GM23338 (cell line): Measurements from ENCODE around the gene LGALS1. TPM values are rescaled to one million over a fixed set of nuclear protein-coding genes. Genes with fewer than 3 reads are reported as not detected.

ENCODE experiments used
- ATAC-seq: fragments of 200-7000 bp; cut with Tn5 transposase; 3 replicates; pipeline ENCODE4 v1.9.1; 2020
- DNase-seq: peaks from one replicate; pipeline ENCODE4 v3.0.0-alpha.2; 2015; ENCODE audit warnings: low spot score
- H2AFZ ChIP-seq: fragments of 200-600 bp; sonication (generic); 2 replicates; pipeline ENCODE4 v1.8.0; 2016; ENCODE audit warnings: antibody characterized with exemption, mild to moderate bottlenecking, moderate library complexity
- H3F3A ChIP-seq: fragments of 200-600 bp; sonication (generic); replicated peaks from 2 replicates; pipeline ENCODE4 v1.8.0; 2017; ENCODE audit warnings: antibody characterized with exemption, mixed run types, low read depth
- H3K27ac ChIP-seq: fragments of 200-600 bp; sonication (generic); 2 replicates; pipeline ENCODE4 v1.6.1; 2016; ENCODE audit warnings: low read depth
- H3K27me3 ChIP-seq: fragments of 200-600 bp; sonication (generic); 2 replicates; pipeline ENCODE4 v1.8.0; 2016; ENCODE audit warnings: mild to moderate bottlenecking, mixed run types, moderate library complexity; ENCODE audit not compliant: insufficient read depth
- H3K36me3 ChIP-seq: fragments of 200-600 bp; sonication (generic); 2 replicates; pipeline ENCODE4 v1.8.0; 2016; ENCODE audit warnings: mild to moderate bottlenecking; ENCODE audit not compliant: insufficient read depth
- H3K4me1 ChIP-seq: fragments of 200-600 bp; sonication (generic); 2 replicates; pipeline ENCODE4 v1.8.0; 2016; ENCODE audit warnings: mild to moderate bottlenecking, moderate library complexity; ENCODE audit not compliant: insufficient read depth
- H3K4me2 ChIP-seq: fragments of 200-600 bp; sonication (generic); 2 replicates; pipeline ENCODE4 v1.7.1; 2017; ENCODE audit warnings: mixed run types
- H3K4me3 ChIP-seq: fragments of 200-600 bp; sonication (generic); 2 replicates; pipeline ENCODE4 v1.6.1; 2016; ENCODE audit warnings: mixed run types
- H3K79me2 ChIP-seq: fragments of 200-600 bp; sonication (generic); replicated peaks from 2 replicates; pipeline ENCODE4 v1.8.0; 2017; ENCODE audit warnings: mild to moderate bottlenecking; ENCODE audit not compliant: insufficient read depth
- H3K9me2 ChIP-seq: fragments of 200-600 bp; sonication (generic); 2 replicates; pipeline ENCODE4 v1.8.0; 2017; ENCODE audit not compliant: insufficient read depth
- H4K20me1 ChIP-seq: fragments of 200-600 bp; sonication (generic); replicated peaks from 2 replicates; pipeline ENCODE4 v1.8.0; 2017; ENCODE audit warnings: mild to moderate bottlenecking; ENCODE audit not compliant: insufficient read depth
- H3K27ac Mint-ChIP-seq: 2 replicates; pipeline ENCODE4 v1.8.0; 2020; ENCODE audit warnings: inconsistent platforms, mild to moderate bottlenecking, moderate library complexity, mixed read lengths
- H3K27me3 Mint-ChIP-seq: 3 replicates; pipeline ENCODE4 v1.8.0; 2022; ENCODE audit warnings: low read depth, mild to moderate bottlenecking, moderate library complexity, mixed read lengths, inconsistent platforms; ENCODE audit not compliant: insufficient read depth, poor library complexity
- H3K36me3 Mint-ChIP-seq: 3 replicates; pipeline ENCODE4 v1.8.0; 2021; ENCODE audit warnings: low read depth, mild to moderate bottlenecking, inconsistent platforms, moderate library complexity, mixed read lengths
- H3K4me1 Mint-ChIP-seq: 3 replicates; pipeline ENCODE4 v1.8.0; 2020; ENCODE audit warnings: mild to moderate bottlenecking, inconsistent platforms, mixed read lengths
- H3K4me3 Mint-ChIP-seq: 3 replicates; pipeline ENCODE4 v1.8.0; 2021; ENCODE audit warnings: moderate library complexity, mild to moderate bottlenecking, inconsistent platforms, mixed read lengths
- H3K9me3 Mint-ChIP-seq: 3 replicates; pipeline ENCODE4 v1.8.0; 2020; ENCODE audit warnings: moderate library complexity, mild to moderate bottlenecking, inconsistent platforms, mixed read lengths
- CREB1 ChIP-seq: fragments of 250-450 bp; sonication (Bioruptor Pico); IDR thresholded peaks from 2 replicates; pipeline ENCODE4 v1.5.0; 2020; ENCODE audit warnings: low read depth, mild to moderate bottlenecking, moderate library complexity
- EZH2 ChIP-seq: fragments of 200-600 bp; sonication (generic); IDR thresholded peaks from one replicate; pipeline ENCODE4 v1.8.0; 2017; ENCODE audit warnings: antibody characterized with exemption, mild to moderate bottlenecking, low read depth; ENCODE audit not compliant: unreplicated experiment
- JUNB ChIP-seq: IDR thresholded peaks from one replicate; pipeline ENCODE4 v1.6.1; 2016; ENCODE audit warnings: antibody characterized with exemption; ENCODE audit not compliant: unreplicated experiment
- NANOG ChIP-seq: IDR thresholded peaks from 2 replicates; pipeline ENCODE4 v1.6.1; 2016; ENCODE audit warnings: antibody characterized with exemption, borderline replicate concordance
- POLR2AphosphoS5 ChIP-seq: IDR thresholded peaks from 2 replicates; pipeline ENCODE4 v1.6.1; 2016; ENCODE audit warnings: antibody characterized with exemption, low read depth
- ZNF114 ChIP-seq: fragments of 250-450 bp; sonication (Bioruptor Pico); IDR thresholded peaks from 2 replicates; pipeline ENCODE4 v1.5.0; 2020; ENCODE audit warnings: mild to moderate bottlenecking, moderate library complexity
- ZNF331 ChIP-seq: fragments of 250-450 bp; sonication (Bioruptor Pico); IDR thresholded peaks from 2 replicates; pipeline ENCODE4 v1.5.0; 2020; ENCODE audit warnings: low read depth, mild to moderate bottlenecking, moderate library complexity
- polyA plus RNA-seq: library from polyadenylated mRNA; unstranded; fragments of >200 nt; fragmentation: Nextera tagmentation; extraction: Ambion mirVana; gene quantifications from 2 replicates; pipeline ENCODE4 v1.2.1, GENCODE V29; 2016
- total RNA-seq: library from RNA; depleted of rRNA; stranded (reverse); fragments of >200 nt; shearing (Covaris generic); gene quantifications from 2 replicates; pipeline ENCODE4 v1.2.3, GENCODE V29; 2014
- TF ChIP-seq, protein P1 (sequence below): IDR thresholded peaks from one replicate; pipeline ENCODE4 v1.6.1; 2018; ENCODE audit warnings: antibody characterized with exemption; ENCODE audit not compliant: unreplicated experiment
- TF ChIP-seq, protein P2 (sequence below): fragments of 250-450 bp; sonication (Bioruptor Pico); IDR thresholded peaks from 2 replicates; pipeline ENCODE4 v1.5.0; 2020; ENCODE audit warnings: mild to moderate bottlenecking, moderate library complexity

LGALS1 gene
- total and polyA plus RNA-seq, 2 experiments from 2014 or later = 31.2 to 62.5 TPM

DNA sequence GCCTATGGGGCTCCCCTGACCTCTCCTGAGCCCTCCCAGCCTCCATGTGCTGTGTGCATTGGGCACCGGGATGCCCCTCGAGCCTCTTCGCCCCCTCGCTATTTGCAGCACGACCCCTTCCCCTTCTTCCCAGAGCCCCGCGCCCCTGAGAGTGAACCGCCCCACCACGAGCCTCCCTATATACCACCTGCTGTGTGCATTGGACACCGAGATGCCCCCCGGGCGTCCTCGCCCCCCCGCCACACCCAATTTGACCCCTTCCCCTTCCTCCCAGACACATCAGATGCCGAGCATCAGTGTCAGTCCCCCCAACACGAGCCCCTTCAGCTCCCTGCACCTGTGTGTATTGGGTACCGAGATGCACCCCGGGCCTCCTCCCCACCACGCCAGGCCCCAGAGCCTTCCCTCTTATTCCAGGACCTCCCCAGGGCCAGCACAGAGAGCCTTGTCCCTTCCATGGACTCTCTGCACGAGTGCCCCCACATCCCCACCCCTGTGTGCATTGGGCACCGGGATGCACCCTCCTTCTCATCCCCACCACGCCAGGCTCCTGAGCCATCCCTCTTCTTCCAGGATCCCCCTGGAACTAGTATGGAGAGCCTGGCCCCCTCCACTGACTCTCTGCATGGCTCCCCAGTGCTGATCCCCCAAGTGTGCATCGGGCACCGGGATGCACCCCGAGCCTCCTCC is 50.3 kb downstream of the LGALS1 start:
- Mint-ChIP-seq H3K27me3 (peaks cover 28% of the 10 kb centered on the region), H3K9me3 (peaks cover 7% of the 10 kb centered on the region; the same call in 2 of the 3 replicates), H3K36me3 (peaks cover 32% of the 10 kb centered on the region), H3K27ac (no peak overlapping the region), H3K4me3 (no peak overlapping the region), H3K4me1 (no peaks in the 10 kb centered on the region; the same call in 2 of the 3 replicates)
- peaks cover 4% of the 10 kb centered on the region; the same call in 1 of the 2 replicates for H3K27me3 ChIP-seq
- ATAC-seq (no peak), DNase-seq (no peak)
- H3K36me3 ChIP-seq = no peaks in the 10 kb centered on the region
- H3K4me1 ChIP-seq = no peaks in the 10 kb centered on the region
- no peak overlapping the region for H3K27ac ChIP-seq
- H2AFZ ChIP-seq = no peak overlapping the region
- TF ChIP-seq POLR2AphosphoS5 = no peak
- TF ChIP-seq, protein P1, sequence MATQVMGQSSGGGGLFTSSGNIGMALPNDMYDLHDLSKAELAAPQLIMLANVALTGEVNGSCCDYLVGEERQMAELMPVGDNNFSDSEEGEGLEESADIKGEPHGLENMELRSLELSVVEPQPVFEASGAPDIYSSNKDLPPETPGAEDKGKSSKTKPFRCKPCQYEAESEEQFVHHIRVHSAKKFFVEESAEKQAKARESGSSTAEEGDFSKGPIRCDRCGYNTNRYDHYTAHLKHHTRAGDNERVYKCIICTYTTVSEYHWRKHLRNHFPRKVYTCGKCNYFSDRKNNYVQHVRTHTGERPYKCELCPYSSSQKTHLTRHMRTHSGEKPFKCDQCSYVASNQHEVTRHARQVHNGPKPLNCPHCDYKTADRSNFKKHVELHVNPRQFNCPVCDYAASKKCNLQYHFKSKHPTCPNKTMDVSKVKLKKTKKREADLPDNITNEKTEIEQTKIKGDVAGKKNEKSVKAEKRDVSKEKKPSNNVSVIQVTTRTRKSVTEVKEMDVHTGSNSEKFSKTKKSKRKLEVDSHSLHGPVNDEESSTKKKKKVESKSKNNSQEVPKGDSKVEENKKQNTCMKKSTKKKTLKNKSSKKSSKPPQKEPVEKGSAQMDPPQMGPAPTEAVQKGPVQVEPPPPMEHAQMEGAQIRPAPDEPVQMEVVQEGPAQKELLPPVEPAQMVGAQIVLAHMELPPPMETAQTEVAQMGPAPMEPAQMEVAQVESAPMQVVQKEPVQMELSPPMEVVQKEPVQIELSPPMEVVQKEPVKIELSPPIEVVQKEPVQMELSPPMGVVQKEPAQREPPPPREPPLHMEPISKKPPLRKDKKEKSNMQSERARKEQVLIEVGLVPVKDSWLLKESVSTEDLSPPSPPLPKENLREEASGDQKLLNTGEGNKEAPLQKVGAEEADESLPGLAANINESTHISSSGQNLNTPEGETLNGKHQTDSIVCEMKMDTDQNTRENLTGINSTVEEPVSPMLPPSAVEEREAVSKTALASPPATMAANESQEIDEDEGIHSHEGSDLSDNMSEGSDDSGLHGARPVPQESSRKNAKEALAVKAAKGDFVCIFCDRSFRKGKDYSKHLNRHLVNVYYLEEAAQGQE = no peak
- TF ChIP-seq JUNB = no peak
- TF ChIP-seq ZNF331 (CRISPR knock-in tag) = no peak
- TF ChIP-seq NANOG = no peak
- no peak for TF ChIP-seq CREB1 (CRISPR knock-in tag)
- no peak for TF ChIP-seq EZH2
- no peak for TF ChIP-seq ZNF114
- TF ChIP-seq, protein P2, sequence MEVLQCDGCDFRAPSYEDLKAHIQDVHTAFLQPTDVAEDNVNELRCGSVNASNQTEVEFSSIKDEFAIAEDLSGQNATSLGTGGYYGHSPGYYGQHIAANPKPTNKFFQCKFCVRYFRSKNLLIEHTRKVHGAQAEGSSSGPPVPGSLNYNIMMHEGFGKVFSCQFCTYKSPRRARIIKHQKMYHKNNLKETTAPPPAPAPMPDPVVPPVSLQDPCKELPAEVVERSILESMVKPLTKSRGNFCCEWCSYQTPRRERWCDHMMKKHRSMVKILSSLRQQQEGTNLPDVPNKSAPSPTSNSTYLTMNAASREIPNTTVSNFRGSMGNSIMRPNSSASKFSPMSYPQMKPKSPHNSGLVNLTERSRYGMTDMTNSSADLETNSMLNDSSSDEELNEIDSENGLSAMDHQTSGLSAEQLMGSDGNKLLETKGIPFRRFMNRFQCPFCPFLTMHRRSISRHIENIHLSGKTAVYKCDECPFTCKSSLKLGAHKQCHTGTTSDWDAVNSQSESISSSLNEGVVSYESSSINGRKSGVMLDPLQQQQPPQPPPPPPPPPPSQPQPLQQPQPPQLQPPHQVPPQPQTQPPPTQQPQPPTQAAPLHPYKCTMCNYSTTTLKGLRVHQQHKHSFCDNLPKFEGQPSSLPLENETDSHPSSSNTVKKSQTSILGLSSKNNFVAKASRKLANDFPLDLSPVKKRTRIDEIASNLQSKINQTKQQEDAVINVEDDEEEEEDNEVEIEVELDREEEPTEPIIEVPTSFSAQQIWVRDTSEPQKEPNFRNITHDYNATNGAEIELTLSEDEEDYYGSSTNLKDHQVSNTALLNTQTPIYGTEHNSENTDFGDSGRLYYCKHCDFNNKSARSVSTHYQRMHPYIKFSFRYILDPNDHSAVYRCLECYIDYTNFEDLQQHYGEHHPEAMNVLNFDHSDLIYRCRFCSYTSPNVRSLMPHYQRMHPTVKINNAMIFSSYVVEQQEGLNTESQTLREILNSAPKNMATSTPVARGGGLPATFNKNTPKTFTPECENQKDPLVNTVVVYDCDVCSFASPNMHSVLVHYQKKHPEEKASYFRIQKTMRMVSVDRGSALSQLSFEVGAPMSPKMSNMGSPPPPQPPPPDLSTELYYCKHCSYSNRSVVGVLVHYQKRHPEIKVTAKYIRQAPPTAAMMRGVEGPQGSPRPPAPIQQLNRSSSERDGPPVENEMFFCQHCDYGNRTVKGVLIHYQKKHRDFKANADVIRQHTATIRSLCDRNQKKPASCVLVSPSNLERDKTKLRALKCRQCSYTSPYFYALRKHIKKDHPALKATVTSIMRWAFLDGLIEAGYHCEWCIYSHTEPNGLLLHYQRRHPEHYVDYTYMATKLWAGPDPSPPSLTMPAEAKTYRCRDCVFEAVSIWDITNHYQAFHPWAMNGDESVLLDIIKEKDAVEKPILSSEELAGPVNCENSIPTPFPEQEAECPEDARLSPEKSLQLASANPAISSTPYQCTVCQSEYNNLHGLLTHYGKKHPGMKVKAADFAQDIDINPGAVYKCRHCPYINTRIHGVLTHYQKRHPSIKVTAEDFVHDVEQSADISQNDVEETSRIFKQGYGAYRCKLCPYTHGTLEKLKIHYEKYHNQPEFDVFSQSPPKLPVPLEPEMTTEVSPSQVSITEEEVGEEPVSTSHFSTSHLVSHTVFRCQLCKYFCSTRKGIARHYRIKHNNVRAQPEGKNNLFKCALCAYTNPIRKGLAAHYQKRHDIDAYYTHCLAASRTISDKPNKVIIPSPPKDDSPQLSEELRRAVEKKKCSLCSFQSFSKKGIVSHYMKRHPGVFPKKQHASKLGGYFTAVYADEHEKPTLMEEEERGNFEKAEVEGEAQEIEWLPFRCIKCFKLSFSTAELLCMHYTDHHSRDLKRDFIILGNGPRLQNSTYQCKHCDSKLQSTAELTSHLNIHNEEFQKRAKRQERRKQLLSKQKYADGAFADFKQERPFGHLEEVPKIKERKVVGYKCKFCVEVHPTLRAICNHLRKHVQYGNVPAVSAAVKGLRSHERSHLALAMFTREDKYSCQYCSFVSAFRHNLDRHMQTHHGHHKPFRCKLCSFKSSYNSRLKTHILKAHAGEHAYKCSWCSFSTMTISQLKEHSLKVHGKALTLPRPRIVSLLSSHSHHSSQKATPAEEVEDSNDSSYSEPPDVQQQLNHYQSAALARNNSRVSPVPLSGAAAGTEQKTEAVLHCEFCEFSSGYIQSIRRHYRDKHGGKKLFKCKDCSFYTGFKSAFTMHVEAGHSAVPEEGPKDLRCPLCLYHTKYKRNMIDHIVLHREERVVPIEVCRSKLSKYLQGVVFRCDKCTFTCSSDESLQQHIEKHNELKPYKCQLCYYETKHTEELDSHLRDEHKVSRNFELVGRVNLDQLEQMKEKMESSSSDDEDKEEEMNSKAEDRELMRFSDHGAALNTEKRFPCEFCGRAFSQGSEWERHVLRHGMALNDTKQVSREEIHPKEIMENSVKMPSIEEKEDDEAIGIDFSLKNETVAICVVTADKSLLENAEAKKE = no peak
- no peaks in the 10 kb centered on the region for H3K79me2 ChIP-seq
- H3K4me2 ChIP-seq = no peak overlapping the region
- H3K9me2 ChIP-seq = no peaks in the 10 kb centered on the region
- no peak overlapping the region for H3K4me3 ChIP-seq
- peaks cover 3% of the 10 kb centered on the region for H4K20me1 ChIP-seq
- H3F3A ChIP-seq = no peaks in the 10 kb centered on the region
